Smooth muscle cell (in vitro differentiated cells): ENCODE data around the gene COBL. TPM values are rescaled to one million over a fixed set of nuclear protein-coding genes. Genes with fewer than 3 reads are reported as not detected.

Experiments used
- DNase-seq: peaks from one replicate; lab custom pipeline; 2025; ENCODE audit not compliant: unreplicated experiment; lab: John Stamatoyannopoulos, UW
- H2AFZ ChIP-seq: fragments of 200-600 bp; sonication (generic); 2 replicates; pipeline ENCODE4 v1.6.0; 2016; ENCODE audit warnings: antibody characterized with exemption, low read depth, mild to moderate bottlenecking
- H3F3A ChIP-seq: fragments of 200-600 bp; sonication (generic); 2 replicates; pipeline ENCODE4 v1.6.0; 2017; ENCODE audit warnings: antibody characterized with exemption, low read depth
- H3K27ac ChIP-seq: fragments of 200-600 bp; sonication (generic); 2 replicates; pipeline ENCODE4 v1.5.1; 2016; ENCODE audit warnings: low read depth, mild to moderate bottlenecking
- H3K27me3 ChIP-seq: fragments of 200-600 bp; sonication (generic); 2 replicates; pipeline ENCODE4 v1.6.1; 2016; ENCODE audit warnings: low read depth, mild to moderate bottlenecking
- H3K36me3 ChIP-seq: fragments of 200-600 bp; sonication (generic); 2 replicates; pipeline ENCODE4 v1.5.1; 2016; ENCODE audit warnings: low read depth
- H3K4me1 ChIP-seq: fragments of 200-600 bp; sonication (generic); 2 replicates; pipeline ENCODE4 v1.5.1; 2016; ENCODE audit warnings: low read depth
- H3K4me2 ChIP-seq: fragments of 200-600 bp; sonication (generic); 2 replicates; pipeline ENCODE4 v1.6.0; 2016; ENCODE audit warnings: mild to moderate bottlenecking
- H3K4me3 ChIP-seq: fragments of 200-600 bp; sonication (generic); 2 replicates; pipeline ENCODE4 v1.5.1; 2016; ENCODE audit warnings: mild to moderate bottlenecking
- H3K79me2 ChIP-seq: fragments of 200-600 bp; sonication (generic); 2 replicates; pipeline ENCODE4 v1.6.0; 2016; ENCODE audit warnings: low read depth, mild to moderate bottlenecking
- H3K9ac ChIP-seq: fragments of 200-600 bp; sonication (generic); 2 replicates; pipeline ENCODE4 v1.6.0; 2016; ENCODE audit warnings: low read depth
- H3K9me3 ChIP-seq: fragments of 200-600 bp; sonication (generic); replicated peaks from 2 replicates; pipeline ENCODE4 v1.5.1; 2016; ENCODE audit warnings: low read depth
- H4K20me1 ChIP-seq: fragments of 200-600 bp; sonication (generic); 2 replicates; pipeline ENCODE4 v1.6.0; 2016; ENCODE audit warnings: low read depth
- CTCF ChIP-seq: fragments of 200-600 bp; sonication (generic); IDR thresholded peaks from 2 replicates; pipeline ENCODE4 v1.5.1; 2017; ENCODE audit warnings: borderline replicate concordance, mild to moderate bottlenecking, antibody characterized with exemption; ENCODE audit not compliant: insufficient read depth, poor library complexity, severe bottlenecking
- WGBS: methylation state at CpG from one replicate; pipeline ENCODE4 v1.1.7; 2016; ENCODE audit warnings: low lambda C conversion rate; 5-methylcytosine and 5-hydroxymethylcytosine counted together
- polyA plus RNA-seq: library from polyadenylated mRNA; unstranded; fragments of >200 nt; fragmentation: Nextera tagmentation; extraction: Ambion mirVana; gene quantifications from 2 replicates; pipeline ENCODE4 v1.2.1, GENCODE V29; 2016
- total RNA-seq: library from RNA; depleted of rRNA; stranded (reverse); fragments of >200 nt; gene quantifications from 2 replicates; pipeline ENCODE4 v1.2.3, GENCODE V29; 2014

Gene COBL
- total and polyA plus RNA-seq, 2 experiments from 2014 or later = 0.47 to 2.8 TPM

- no peak overlapping the region for H3K4me2 ChIP-seq
- no peak for TF ChIP-seq CTCF
- H3K27me3 ChIP-seq = no peaks in the 10 kb centered on the region
- DNase-seq = no peak
- no peaks in the 10 kb centered on the region for H4K20me1 ChIP-seq
- no peak overlapping the region for H3K4me3 ChIP-seq
- H2AFZ ChIP-seq = no peak overlapping the region
- H3K9ac ChIP-seq = no peak overlapping the region
- WGBS = 82% methylated on average over 3 of the region's 3 CpGs
- no peak overlapping the region for H3K27ac ChIP-seq
- peaks cover 23% of the 10 kb centered on the region for H3K79me2 ChIP-seq
- peaks cover 29% of the 10 kb centered on the region for H3K4me1 ChIP-seq
- no peaks in the 10 kb centered on the region for H3K9me3 ChIP-seq
- peaks cover 19% of the 10 kb centered on the region for H3F3A ChIP-seq
- H3K36me3 ChIP-seq = no peaks in the 10 kb centered on the region
Measured at GRCh38 chr7:51310131-51310583, 6.5 kb downstream of the COBL start.

GRCh38 chr7:51309361-51310130 lies 7.1 kb downstream of the COBL start:
- WGBS = 77% methylated on average over 8 of the region's 8 CpGs
- no peak overlapping the region for H3K4me3 ChIP-seq
- H3K9me3 ChIP-seq = no peaks in the 10 kb centered on the region
- peaks cover 24% of the 10 kb centered on the region for H3K4me1 ChIP-seq
- TF ChIP-seq CTCF = no peak
- H3K4me2 ChIP-seq = peak overlapping the region; percentile 74
- DNase-seq = no peak
- no peak overlapping the region for H2AFZ ChIP-seq
- H3K9ac ChIP-seq = peak overlapping the region; percentile 25
- H3K27ac ChIP-seq = peak overlapping the region; percentile 85
- no peaks in the 10 kb centered on the region for H3K27me3 ChIP-seq
- peaks cover 14% of the 10 kb centered on the region for H3F3A ChIP-seq
- no peaks in the 10 kb centered on the region for H3K36me3 ChIP-seq
- H3K79me2 ChIP-seq = peaks cover 23% of the 10 kb centered on the region
- no peaks in the 10 kb centered on the region for H4K20me1 ChIP-seq

GRCh38 chr7:51308696-51309095 lies 7.9 kb downstream of the COBL start:
- Histone ChIP-seq H3K9me3 (no peaks in the 10 kb centered on the region), H2AFZ (no peak overlapping the region), H3K9ac (peak overlapping the region; percentile 25), H3K27me3 (no peaks in the 10 kb centered on the region), H3K4me2 (peak overlapping the region; percentile 74), H3K4me1 (peaks cover 17% of the 10 kb centered on the region), H3K4me3 (no peak overlapping the region), H3K79me2 (peaks cover 23% of the 10 kb centered on the region), H3K27ac (peak overlapping the region; percentile 85), H4K20me1 (no peaks in the 10 kb centered on the region), H3F3A (peaks cover 6% of the 10 kb centered on the region), H3K36me3 (no peaks in the 10 kb centered on the region)
- no peak for TF ChIP-seq CTCF
- DNase-seq = no peak
- 18% methylated on average over 5 of the region's 5 CpGs for WGBS
